DND-41 (cell line): ENCODE measurements around the gene MAST4.
A peak's percentile ranks its signal among the peaks of the same experiment; 100 is the strongest.

Experiments used
- ATAC-seq: fragments of 200-7000 bp; cut with Tn5 transposase; 3 replicates; pipeline ENCODE4 v1.9.1; 2021; ENCODE audit warnings: low read depth; ENCODE audit not compliant: insufficient read depth
- DNase-seq: peaks from one replicate; pipeline ENCODE4 v3.0.0-alpha.2; 2020
- H2AFZ ChIP-seq: 2 replicates; pipeline ENCODE4 v1.6.0; 2012; ENCODE audit warnings: low read depth, low read length
- H3K27ac ChIP-seq: 2 replicates; pipeline ENCODE4 v1.5.1; 2012; ENCODE audit warnings: low read length, inconsistent platforms
- H3K27me3 ChIP-seq: fragments of 200-600 bp; sonication (generic); 2 replicates; pipeline ENCODE4 v1.6.0; 2012; ENCODE audit warnings: low read length, mild to moderate bottlenecking, inconsistent platforms; ENCODE audit not compliant: insufficient read depth, poor library complexity
- H3K36me3 ChIP-seq: 2 replicates; pipeline ENCODE4 v1.5.1; 2012; ENCODE audit warnings: low read length, inconsistent platforms; ENCODE audit not compliant: insufficient read depth
- H3K4me1 ChIP-seq: 2 replicates; pipeline ENCODE4 v1.5.1; 2012; ENCODE audit warnings: mild to moderate bottlenecking, low read length; ENCODE audit not compliant: insufficient read depth
- H3K4me2 ChIP-seq: 2 replicates; pipeline ENCODE4 v1.6.0; 2012; ENCODE audit warnings: mild to moderate bottlenecking, moderate library complexity, low read length, inconsistent platforms; ENCODE audit not compliant: insufficient read depth
- H3K4me3 ChIP-seq, 2 experiments: fragments of 200-600 bp in 1 of 2; shearing (Covaris generic) in 1 of 2; 2 replicates each; pipeline ENCODE4 v1.5.1; 2012 to 2016; ENCODE audit warnings: inconsistent platforms in 2 of 2, low read length in 2 of 2, mild to moderate bottlenecking in 2 of 2, low read depth in 1 of 2, moderate library complexity in 1 of 2
- H3K79me2 ChIP-seq: 2 replicates; pipeline ENCODE4 v1.6.0; 2012; ENCODE audit warnings: low read length, inconsistent platforms; ENCODE audit not compliant: insufficient read depth
- H3K9ac ChIP-seq: 2 replicates; pipeline ENCODE4 v1.6.0; 2012; ENCODE audit warnings: low read depth, mild to moderate bottlenecking, inconsistent platforms, low read length, moderate library complexity
- H3K9me3 ChIP-seq: 2 replicates; pipeline ENCODE4 v1.5.1; 2012; ENCODE audit warnings: low read length, moderate library complexity, mild to moderate bottlenecking, inconsistent platforms; ENCODE audit not compliant: insufficient read depth, severe bottlenecking
- H4K20me1 ChIP-seq: 2 replicates; pipeline ENCODE4 v1.6.0; 2012; ENCODE audit warnings: low read length; ENCODE audit not compliant: insufficient read depth
- CTCF ChIP-seq: IDR thresholded peaks from 2 replicates; pipeline ENCODE4 v1.5.1; 2012; ENCODE audit warnings: borderline replicate concordance, low read length, moderate library complexity, mild to moderate bottlenecking; ENCODE audit not compliant: poor library complexity, severe bottlenecking; ENCODE audit errors: extremely low read depth
- EZH2 ChIP-seq: IDR thresholded peaks from 3 replicates; pipeline ENCODE4 v1.6.1; 2012; ENCODE audit warnings: borderline replicate concordance, low read depth, mild to moderate bottlenecking, moderate library complexity, low read length, inconsistent platforms; ENCODE audit not compliant: severe bottlenecking

MAST4 gene

DNA sequence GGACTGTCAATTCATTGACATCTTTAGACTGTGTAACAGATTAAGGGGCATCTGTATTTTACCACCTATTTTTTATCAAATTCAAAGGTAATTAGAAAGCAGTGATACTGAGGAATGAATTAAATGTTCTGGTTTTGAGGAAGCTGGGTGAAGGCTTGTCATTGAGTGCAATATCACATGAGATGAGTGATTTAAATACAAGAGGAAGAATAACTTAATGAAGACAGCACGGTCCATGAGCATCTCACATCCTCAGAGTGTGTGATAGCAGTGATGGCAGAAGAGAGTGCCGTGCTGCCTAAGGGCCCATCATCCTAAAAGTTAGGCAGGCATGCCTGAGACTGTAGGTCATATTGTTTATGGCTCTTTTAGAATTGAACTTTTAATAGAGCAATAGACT, 263.3 kb downstream of the MAST4 start:
- no peaks in the 10 kb centered on the region for H3K36me3 ChIP-seq
- no peak overlapping the region for H3K9ac ChIP-seq
- DNase-seq (no peak), ATAC-seq (no peak)
- H3K27me3 ChIP-seq: no peaks in the 10 kb centered on the region
- TF ChIP-seq EZH2 (no peak), CTCF (no peak)
- no peaks in the 10 kb centered on the region for H3K79me2 ChIP-seq
- H4K20me1 ChIP-seq: no peaks in the 10 kb centered on the region; the same call in 1 of the 2 replicates
- H2AFZ ChIP-seq: no peak overlapping the region
- H3K4me3 ChIP-seq: no peak overlapping the region
- no peaks in the 10 kb centered on the region; the same call in 1 of the 2 replicates for H3K4me1 ChIP-seq
- H3K4me2 ChIP-seq: no peak overlapping the region
- H3K9me3 ChIP-seq: no peaks in the 10 kb centered on the region
- no peak overlapping the region for H3K27ac ChIP-seq

DNA sequence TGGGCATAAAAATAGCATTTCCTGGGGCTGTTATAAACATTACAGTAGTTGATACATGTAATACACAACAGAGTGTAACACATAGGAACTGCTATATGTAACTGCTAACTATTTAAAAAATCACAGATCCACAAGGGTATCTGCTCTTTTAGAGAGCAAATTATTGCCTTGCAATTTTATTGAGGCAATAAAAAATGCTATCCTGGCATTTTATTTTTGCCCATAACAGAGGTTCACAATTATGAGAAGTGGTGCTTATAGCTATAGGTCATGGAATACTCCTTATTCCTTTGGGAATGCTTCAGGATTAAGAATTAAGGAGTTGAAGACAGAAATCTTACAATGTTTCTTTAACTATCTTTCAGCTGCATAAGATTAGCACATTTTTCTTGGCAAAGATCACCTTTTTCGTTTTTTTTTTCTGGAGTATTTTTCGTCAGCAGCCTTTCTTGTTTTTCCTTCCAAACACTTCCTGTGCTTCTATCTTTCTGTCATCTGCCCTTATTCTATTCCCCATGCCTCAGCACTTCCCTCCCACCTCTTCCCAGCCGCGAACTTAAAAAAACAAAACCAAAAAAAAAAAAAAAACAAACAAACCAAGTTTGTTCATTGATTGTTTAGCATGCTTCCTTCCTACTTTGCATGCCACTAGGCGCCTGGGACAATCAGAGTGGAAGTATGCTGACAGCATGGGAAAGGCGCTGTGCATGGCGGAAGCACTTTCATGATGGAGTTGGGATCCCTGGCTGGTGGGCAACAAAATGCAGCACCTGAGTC, 264.2 kb downstream of the MAST4 start:
- H3K4me3 ChIP-seq: no peak overlapping the region
- no peak overlapping the region for H3K4me2 ChIP-seq
- H3K9me3 ChIP-seq: no peaks in the 10 kb centered on the region
- H3K4me1 ChIP-seq: no peaks in the 10 kb centered on the region; the same call in 1 of the 2 replicates
- no peaks in the 10 kb centered on the region; the same call in 1 of the 2 replicates for H4K20me1 ChIP-seq
- no peaks in the 10 kb centered on the region for H3K36me3 ChIP-seq
- TF ChIP-seq CTCF: no peak
- TF ChIP-seq EZH2: no peak
- H3K9ac ChIP-seq: no peak overlapping the region
- H2AFZ ChIP-seq: no peak overlapping the region
- no peak for DNase-seq
- H3K79me2 ChIP-seq: no peaks in the 10 kb centered on the region
- no peak for ATAC-seq
- H3K27ac ChIP-seq: no peak overlapping the region
- no peaks in the 10 kb centered on the region for H3K27me3 ChIP-seq

- Histone ChIP-seq H3K27me3 (no peaks in the 10 kb centered on the region), H4K20me1 (no peaks in the 10 kb centered on the region; the same call in 1 of the 2 replicates), H3K4me2 (no peak overlapping the region), H3K27ac (no peak overlapping the region), H3K4me1 (no peaks in the 10 kb centered on the region; the same call in 1 of the 2 replicates), H3K9me3 (no peaks in the 10 kb centered on the region), H3K79me2 (no peaks in the 10 kb centered on the region), H3K9ac (no peak overlapping the region), H3K36me3 (no peaks in the 10 kb centered on the region), H2AFZ (no peak overlapping the region), H3K4me3 (no peak overlapping the region)
- TF ChIP-seq EZH2: no peak
- TF ChIP-seq CTCF: peak; percentile 6
- DNase-seq: no peak
- ATAC-seq: no peak
These were observed 265.2 kb downstream of the MAST4 start for GRCh38 chr5:66861402-66861801.
